NCI-H187 treated with DMSO at 0.1 percent for 48 hours (cell line): Measurements from ENCODE around the gene NACA2.
"Not testable (repeated sequence)": the region's sequence is repeated elsewhere in the genome, so short reads cannot be mapped to it uniquely, and the experiment has no call there.

Experiments used
- DNase-seq: peaks from one replicate; lab custom pipeline; 2025; lab: John Stamatoyannopoulos, UW

The NACA2 gene

DNA sequence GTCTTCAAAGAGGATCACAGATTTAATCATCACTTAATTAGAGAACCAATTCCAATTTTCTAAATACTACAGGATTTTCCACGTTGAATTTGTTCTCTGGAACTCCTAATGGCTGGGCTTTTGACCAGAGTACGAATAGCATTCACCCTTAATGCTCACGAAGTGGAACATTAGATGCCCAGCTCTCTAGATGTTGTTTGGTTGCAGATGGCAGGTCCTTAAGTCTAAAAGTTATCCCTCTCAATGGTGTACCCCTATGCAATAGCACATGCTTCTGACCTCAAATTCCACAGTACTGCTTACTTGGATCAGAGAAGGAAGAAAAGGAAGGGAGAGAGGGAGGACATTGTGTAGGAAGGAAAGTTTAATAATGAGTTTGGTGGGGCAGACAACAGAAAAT lies 8.6 kb upstream of the NACA2 start:
- DNase-seq: no peak

DNA sequence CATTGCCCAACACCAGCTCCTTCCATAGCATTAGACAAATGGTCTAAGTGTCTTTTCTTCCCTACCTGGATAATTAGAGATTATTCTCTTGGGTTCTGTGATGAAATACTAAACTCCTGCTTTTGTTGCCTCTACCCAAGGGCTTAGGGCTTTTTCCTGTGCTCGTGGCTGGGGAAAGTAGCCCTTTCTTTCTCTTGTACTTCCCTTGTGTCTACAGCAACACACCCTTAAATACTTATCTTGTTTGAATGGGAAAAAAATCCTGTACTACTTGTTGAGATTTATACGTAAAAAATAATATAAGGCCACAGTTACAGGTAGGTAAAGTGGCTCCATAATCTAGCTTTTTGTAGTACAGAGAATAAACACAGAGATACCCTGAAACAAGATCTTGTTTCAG lies 7.0 kb upstream of the NACA2 start:
- DNase-seq: no peak

DNA sequence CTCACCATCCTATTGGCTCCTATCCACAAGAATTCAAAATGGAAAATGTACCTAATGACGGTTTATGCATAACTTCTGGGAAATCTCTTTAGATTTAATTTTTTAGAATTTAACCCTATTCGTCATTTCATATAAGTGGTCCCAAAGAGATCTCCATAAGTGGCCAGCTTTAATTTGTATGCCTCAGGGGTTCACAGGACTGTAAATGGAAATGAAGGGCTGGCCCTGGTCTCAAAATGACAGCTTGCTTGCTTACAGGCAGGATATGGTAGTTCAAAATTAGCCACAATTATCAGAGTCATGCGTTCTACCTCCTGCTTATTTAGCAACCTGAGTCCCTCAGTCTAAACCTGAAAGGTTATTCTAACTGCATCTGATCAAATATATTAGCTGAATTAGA lies 6.6 kb upstream of the NACA2 start:
- no peak for DNase-seq

DNA sequence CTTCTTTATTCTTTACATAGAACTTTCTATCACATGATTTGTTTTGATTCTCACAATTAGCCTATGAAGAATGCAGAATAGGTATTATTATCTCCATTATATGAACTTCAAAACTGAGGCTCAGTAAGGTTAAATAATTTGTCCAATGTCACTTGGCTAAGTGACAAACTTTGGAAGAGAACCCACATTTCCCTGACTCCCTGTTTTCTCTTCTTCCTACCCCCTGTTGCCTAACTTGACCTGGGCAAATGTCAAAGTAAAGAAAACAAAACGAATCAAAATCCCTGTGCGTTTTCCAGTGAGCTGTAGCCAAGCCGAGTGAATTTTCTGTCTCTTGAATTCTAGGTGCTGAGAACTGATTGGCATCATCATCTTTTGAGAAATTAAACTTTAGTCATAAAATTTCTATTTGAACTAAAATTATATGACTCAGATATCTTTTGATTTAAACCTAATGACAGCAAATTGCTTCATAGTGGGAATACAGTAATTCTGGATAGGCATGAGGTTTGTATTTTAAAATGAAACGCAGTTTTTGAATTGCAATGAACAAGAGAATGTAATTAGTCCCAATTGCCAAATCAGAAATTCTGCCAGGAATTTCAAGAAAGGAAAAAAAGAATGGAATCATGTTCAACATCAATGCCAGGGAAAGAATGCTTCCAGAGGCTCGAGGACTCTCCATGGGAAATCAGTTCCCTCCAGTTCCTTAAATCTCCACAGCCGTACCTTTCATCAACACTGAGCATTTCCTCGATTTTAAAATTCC lies 4.6 kb upstream of the NACA2 start:
- DNase-seq: no peak

DNA sequence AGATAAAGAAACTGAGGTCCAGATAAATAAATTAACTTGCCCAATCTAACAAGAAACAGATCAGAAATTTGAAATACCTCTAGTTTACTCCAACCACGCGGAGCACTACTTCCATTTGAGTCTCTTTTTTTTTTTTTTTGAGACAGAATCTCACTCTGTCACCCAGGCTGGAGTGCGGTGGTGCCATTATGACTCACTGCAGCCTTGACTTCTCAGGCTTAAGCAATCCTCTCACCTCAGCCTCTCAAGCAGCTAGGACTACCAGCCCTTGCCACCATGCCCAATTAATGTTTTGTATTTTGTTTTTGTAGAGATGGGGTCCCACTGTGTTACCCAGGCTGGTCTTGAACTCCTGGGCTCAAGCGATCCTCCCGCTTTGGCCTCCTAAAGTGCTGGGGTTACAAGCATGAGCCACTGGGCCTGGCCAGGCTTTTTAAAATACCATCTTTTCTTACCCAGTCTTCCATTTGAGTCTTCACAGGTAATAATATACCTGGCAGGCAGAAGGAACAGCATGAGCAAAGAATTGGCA lies 3.3 kb upstream of the NACA2 start:
- no peak for DNase-seq

DNA sequence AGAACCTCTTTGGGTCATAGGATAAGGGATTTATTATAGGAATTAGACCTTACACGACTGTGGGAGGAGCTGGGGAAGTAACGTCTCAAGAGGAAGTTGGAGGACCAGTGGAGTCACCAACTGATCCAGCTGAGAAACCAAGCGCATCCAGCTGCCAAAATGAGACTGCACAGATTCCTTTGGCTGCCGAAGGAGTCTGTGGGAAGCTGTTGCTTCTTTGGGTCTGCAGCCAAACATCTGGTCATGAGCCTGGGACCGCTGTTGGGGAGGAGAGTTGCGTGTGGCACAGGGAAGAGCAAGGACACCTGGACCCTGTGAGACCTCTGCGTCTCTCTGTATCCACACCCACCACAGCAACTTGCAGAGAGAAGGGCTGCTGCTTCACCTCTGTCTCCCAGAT lies 2.4 kb upstream of the NACA2 start:
- DNase-seq: no peak

DNA sequence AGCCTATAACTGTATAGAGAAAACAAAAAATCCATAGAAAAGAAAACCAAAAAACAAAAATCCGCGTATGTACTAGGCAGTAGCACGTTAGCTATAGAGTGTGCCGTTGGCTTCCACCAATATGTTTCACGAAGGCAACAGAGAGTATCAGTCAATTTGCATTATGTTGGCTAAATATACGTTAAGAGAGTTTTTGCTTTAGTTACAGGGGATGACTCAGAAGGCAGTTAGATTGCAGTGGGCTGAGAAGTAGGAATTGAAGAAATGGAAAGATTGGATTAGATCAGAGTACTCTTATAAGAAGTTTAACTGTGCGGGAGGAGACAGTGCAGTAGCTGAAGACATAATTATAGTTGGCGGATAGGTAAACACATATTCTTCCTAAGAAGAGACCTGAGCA lies 911 bp upstream of the NACA2 start:
- DNase-seq: no peak

DNA sequence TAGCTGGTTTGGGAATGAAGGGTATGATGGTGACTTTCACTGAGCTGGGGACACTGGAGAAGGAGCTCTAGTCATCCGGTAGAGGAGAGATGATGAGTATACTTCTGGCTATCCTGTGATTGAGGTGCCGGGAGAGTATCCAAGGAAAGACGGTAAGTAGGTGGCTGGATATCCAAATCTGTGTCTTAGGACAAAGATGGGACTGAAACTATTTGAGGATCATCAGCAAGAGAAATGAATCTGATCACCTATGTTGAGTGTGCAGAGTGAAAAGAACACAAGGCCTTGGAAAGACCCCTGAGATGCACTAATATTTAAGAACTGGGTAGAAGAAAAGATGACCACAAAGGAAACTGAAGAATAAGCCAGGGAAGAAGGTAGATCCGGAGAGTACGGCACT lies 1.0 kb downstream of the NACA2 start:
- DNase-seq: no peak

DNA sequence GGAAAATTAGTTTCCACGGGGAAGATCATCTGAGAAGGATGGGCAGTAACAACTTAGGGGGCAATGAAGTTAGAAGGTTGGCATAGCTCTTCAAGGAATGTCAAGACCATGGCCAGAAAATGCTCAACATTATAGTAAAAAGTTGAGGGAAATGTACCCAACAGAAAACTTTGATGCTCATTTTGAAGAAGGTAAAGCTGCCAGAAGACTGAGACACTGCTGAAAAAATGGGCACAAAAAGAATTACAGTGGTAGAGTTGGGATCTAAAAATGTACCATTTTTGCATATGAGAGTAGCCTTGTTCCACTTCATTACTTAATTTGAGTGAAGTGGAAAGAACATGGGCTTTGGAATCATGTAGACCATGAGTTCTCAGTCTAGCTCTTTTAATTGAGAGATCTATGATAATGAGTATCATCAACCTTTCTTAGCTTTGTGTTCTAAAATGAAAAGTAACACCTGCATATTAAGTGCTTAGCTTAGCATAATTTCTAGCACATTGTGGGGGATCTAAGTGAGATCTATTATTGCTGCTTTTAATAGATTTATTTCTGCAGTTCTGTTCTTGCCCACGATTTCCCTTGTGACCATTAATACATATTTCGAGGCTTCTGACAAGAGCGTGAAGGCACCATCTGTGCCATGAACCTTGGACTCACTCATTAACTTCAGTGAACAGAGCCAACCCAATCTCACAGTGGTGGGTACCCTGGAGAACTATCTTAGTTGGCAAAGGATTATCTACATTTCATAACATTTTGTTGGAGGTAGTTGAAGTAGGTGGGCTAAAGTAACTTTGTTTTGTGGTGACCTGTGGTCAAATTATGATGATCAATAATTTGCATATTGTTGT lies 3.0 kb downstream of the NACA2 start:
- no peak for DNase-seq

DNA sequence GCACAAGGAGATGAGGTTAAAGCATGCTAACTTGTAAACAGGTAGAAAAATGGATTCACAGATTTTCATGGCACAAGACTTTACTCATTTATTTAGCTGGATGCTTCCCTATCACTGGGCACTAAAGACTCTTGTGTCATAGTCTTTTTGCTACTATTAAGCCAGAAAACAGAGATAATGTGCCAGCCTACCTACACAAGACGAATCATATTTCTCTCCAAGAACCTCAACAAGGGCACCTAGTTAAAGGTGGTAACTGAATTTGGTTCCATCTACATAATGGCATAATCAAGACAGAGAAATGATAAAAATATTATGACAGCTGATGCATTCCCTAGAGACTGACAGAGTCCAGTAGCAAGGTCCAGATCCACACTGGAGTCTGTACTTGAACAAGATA lies 3.8 kb downstream of the NACA2 start:
- no peak for DNase-seq

DNA sequence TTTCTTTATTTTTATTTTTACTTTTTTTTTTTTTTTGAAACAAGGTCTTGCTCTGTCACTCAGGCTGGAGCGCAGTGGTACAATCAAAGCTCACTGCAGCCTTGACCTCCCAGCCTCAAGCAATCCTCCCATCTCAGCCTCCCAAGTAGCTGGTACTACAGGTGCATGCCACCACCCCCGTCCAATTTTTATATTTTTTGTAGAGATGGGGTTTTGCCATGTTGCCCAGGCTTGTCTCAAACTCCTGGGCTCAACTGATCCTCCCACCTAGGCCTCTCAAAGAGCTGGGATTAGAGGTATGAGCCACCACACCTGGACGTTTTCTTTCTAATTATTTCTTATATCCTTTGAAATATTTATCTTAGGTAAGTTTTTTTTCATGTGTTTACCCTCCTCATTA lies 4.4 kb downstream of the NACA2 start:
- not testable (repeated sequence) for DNase-seq

DNA sequence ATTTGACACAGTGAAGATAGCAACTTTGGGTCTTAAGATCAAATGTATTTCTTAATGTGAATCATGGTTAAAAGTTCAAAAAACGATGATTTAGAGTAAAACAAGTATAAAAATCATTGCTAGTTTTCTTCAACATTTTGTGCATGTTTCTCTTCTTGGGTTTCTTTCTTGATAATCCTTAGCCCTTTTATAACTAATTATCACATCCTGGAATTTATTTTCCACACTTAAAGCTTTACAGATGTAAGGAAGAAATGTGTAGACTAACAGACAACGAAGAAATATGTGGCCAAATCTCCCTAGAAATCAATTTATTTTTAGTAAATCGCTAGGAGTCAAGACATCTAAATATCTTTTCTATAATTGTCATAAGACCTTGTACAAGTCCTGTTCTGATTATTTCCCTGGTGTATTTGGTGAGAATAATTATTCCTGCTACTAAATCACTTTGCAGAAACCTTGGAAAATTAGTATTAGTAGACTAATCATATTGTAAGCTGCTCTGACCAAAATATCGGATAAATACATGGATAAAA lies 4.9 kb downstream of the NACA2 start:
- DNase-seq: no peak

DNA sequence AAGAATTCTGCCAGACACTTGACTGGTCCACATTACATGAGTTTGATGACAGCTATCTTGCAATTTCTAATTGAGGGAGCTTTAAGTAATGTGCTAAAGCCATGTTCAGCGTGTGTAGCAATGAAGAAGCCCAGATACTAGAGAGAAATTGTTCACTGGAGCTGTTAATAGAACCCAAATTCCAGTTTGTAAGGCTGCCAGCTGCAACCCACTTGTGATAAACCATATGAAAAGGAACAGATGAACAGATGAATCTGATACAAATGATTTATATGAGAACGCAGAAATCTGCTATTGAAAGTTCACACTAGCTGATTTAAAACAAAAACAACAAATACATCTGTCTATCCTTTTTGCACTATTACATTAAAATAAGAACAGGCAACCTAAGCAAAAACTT lies 6.2 kb downstream of the NACA2 start:
- DNase-seq: no peak

DNA sequence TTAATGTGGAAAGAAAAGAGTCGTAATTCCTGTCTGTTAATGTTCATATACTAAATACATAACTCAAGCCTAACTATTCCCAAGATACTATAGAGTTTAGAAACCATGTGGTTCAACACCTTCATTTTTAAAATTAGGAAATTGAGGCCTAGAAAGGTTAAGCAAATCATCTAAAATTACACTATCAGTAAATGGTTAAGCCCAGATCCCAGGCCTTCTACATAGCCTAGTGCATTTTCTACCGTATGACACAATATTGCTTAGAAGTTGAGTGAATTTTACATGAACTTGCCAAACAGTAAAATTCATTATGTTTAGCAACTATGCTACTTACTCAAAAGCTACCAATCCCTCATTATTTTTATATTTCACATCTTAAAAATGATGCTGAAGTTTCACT lies 6.8 kb downstream of the NACA2 start:
- no peak for DNase-seq

DNA sequence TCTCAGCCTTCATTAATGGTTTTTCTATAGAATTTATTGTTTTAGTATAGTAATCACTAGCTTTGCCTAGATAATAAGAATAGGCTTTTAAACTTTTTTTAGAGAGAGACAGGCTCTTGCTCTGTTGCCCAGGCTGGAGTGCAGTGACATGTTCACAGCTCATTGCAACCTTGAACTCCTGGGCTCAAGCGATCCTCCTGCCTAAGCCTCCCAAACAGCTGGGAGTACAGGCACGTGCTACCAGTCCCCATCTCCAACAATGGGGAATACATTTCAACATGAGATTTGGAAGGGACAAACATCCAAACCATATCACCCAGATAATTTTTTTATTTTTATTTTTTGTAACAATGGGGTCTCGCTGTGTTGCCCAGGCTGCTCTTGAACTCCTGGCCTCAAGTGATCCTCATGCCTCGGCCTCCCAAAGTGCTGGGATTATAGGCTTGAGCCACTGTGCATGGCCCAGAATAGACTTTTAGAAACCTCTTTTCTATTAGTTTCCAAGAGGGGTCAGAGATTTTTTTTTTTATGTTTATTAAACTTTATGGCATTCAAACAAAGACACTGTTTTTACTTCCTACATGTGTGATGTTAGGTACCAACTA lies 7.3 kb downstream of the NACA2 start:
- DNase-seq: no peak

DNA sequence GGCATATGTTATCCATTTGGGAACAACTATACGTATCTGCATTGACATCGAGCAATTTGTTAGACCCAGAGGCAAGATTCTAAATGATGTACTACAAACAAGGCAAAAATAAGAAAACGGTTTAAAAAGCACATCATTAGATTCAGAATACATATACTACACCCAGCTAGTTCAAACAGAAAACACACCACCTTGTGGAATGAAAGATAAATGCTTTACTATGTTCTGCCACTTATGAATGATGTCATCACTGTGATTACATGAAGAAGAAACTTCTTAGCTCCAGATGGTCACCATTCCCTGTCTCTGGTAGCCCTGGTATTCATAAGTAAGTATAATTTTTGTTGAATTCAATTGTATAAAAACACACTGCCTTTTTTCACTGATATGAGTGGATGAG lies 7.8 kb downstream of the NACA2 start:
- no peak for DNase-seq

DNA sequence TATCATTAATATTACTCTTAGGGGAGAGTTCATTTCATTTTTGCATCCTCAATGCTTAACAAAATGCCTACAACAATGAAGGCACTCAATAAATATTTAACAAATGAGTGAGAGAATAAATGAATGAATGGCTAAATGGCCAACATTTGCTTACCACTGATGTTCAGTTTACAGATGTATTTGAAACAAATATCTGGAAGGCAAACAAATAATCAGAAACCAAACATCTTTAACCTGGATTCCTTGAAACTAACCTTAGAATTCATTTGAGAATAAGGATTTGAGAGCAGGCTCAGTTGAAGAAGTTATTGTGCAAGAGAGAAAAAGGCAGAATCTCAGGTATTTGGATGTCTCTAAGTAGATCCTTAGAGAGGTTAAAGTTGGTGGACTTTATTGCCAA lies 8.4 kb downstream of the NACA2 start:
- no peak for DNase-seq

DNA sequence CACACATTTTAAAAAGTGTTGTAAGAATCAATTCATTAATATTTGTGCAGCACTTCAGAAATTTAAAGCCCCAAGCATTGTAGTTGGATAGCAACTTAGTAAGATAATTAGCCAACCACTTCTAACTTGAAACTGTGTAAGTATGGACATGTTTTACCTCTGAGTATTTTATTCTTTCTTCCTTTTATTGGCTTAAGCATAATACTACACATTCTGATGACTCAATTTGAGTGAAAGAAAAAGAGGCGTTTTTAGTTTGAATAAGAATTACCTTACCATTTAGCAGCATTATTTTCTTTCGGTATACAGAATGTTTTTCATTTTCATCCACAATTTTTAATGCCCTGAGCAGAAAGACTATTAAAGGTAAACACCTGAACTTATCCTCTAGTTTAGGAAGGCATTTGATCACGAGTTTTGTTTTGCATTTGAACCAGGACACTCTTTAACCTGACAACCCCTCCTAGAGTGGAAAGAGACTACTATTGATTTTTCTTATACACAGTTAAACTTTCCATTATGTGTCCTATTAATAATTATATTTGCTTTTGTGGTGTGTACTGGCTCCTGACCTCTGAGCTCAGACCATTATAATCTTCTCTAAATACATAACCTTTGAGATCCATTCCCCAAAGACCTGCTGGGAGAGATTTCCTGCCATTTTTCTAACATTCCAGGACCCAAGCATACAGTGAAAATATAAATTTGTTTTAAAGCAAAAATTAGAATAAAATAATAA lies 9.2 kb downstream of the NACA2 start:
- DNase-seq: no peak

DNA sequence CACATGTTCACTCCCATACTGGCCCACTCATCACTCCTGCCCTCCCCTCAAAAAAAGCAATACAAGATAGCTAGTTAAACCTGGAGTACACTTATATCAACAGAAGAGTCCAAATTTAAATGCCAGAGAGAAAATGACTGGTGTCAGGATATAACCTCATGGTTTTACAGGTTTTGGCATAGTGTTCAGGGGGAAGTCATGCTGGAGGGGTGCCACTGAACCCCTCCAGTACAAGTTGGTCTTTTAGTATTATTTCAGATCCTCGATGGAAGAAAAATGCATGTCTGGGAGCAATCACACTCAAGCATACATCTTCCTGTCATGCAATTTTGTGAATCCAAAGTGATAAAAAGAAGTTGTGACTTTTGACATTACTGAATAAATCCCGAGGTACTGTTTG lies 10.5 kb downstream of the NACA2 start:
- no peak for DNase-seq

DNA sequence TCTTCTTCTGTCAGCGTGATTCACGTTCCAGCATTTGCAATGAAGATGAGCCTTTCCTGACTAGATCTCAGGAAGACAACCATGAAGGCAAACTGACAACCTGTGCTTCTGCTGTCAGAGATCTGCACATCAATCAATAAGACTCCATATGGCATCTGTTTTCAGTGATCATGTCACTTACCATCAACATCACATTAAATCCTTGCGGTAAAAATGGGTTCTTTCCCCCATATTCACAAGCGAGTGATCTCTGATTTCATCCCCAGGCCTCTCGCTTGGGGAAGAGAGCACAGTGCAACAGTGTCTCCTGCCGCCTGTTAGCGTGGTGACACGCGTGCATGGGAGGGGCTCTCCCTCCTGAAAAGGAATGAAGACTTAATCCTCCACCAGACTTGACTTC lies 11.1 kb downstream of the NACA2 start:
- DNase-seq: no peak

DNA sequence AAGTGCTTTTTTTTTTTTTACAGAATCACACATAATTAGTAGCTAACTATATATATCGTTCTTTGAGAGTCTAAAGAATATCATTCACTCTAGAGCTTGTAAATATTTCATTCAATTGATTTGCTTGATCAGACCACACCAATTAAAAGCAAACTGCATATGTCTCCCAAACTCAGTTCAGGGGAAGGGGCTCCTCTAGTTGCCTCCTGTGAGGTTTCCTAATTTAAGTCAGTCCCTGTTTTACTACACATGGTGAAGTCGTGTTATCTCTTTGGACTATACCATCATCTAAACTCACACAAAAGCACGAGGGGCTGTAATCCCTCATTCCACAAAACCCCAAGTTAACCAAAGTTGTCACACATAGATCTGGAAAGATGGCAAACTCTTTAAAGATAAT lies 11.7 kb downstream of the NACA2 start:
- DNase-seq: no peak

DNA sequence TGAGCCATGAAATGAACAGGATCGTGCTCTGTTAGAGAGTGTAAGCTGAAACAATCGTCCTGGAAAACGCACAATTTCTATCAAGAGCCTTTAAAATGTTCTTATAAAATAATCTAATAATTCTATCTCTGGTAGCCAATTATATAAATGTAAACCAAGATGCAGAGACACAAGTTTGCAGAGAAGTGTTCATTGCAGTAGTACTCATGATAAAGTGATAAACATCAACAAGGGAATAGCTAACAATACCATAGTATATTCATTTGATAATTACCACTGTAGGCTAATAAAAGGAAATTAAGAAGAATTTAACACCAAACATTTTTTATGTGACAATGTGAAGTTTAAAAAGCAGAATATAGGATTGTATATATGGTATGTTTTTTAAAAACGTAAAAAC lies 12.4 kb downstream of the NACA2 start:
- DNase-seq: no peak
